HFFc6 (cell line): ENCODE results near the gene AKT3. TPM values are rescaled to one million over a fixed set of nuclear protein-coding genes. Genes with fewer than 3 reads are reported as not detected.
A peak's percentile ranks its signal among the peaks of the same experiment; 100 is the strongest.

Source experiments
- DNase-seq: peaks from one replicate; pipeline ENCODE4 v3.0.0-alpha.2; 2018
- H3K27ac Mint-ChIP-seq: 2 replicates; pipeline ENCODE4 v1.8.0; 2020; ENCODE audit warnings: mild to moderate bottlenecking, mixed read lengths
- H3K27me3 Mint-ChIP-seq: 2 replicates; pipeline ENCODE4 v1.8.0; 2021; ENCODE audit warnings: mild to moderate bottlenecking, moderate library complexity, mixed read lengths; ENCODE audit not compliant: insufficient read depth
- H3K36me3 Mint-ChIP-seq: 2 replicates; pipeline ENCODE4 v1.8.0; 2021; ENCODE audit warnings: low read depth, mixed read lengths
- H3K4me1 Mint-ChIP-seq: 2 replicates; pipeline ENCODE4 v1.8.0; 2020; ENCODE audit warnings: low read depth, mixed read lengths
- H3K4me3 Mint-ChIP-seq: 2 replicates; pipeline ENCODE4 v1.8.0; 2020; ENCODE audit warnings: mild to moderate bottlenecking, moderate library complexity, mixed read lengths
- H3K9me3 Mint-ChIP-seq: 2 replicates; pipeline ENCODE4 v1.8.0; 2020; ENCODE audit warnings: mild to moderate bottlenecking, mixed read lengths
- total RNA-seq, 6 experiments: library from RNA; stranded (reverse); fragmentation: NEBNext Ultra II Directional; extraction: Animal tissue kit (Norgen Biotek cat#: 25700); gene quantifications; 2 replicates in 1 of 6; 3 replicates in 5 of 6; pipeline ENCODE4 v1.2.3, GENCODE V29; 2021
- TF ChIP-seq, protein P1 (sequence below): fragments of 200-600 bp; sonication (generic); IDR thresholded peaks from 2 replicates; pipeline ENCODE4 v1.5.0; 2021; ENCODE audit warnings: antibody characterized with exemption, mild to moderate bottlenecking

Gene AKT3
- total RNA-seq, 6 experiments from 2014 or later, result 66.8 to 85.4 (median 75.1) TPM

DNA sequence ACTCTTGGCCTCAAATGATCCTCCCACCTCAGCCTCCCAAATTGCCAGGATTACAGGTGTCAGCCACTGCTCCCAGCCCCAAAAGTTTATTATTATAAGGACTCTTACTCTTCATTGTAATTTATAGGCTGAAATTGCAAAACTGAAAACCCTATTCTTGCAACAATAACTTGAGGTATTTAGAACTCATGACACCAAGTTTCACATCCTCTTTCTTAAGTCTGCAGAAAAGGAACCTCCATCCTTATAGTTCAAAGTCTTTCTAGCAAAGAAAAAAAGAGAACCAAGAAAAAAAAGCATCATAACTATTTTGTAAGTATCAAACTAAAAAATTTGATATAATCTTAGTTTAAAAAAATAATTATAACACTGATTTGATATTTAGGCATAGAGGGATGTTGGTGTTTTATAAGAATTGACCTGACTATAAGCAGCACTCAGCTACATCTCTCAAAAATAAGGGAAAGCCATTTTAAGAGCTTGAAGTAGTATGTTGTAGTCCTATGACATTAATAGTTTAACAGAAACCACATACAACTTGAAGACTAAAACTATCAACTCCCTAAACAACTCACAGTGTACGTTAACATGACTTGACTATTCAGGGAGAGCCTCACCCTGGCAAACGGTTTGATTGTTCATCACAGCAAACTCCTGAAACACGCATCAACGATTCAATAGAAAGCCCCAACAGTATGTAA is 122.4 kb downstream of the AKT3 start:
- H3K27ac Mint-ChIP-seq, result no peak overlapping the region
- no peaks in the 10 kb centered on the region; the same call in 1 of the 2 replicates for H3K27me3 Mint-ChIP-seq
- DNase-seq, result no peak
- no peak overlapping the region for H3K4me3 Mint-ChIP-seq
- peaks cover 59% of the 10 kb centered on the region for H3K4me1 Mint-ChIP-seq
- TF ChIP-seq, protein P1, sequence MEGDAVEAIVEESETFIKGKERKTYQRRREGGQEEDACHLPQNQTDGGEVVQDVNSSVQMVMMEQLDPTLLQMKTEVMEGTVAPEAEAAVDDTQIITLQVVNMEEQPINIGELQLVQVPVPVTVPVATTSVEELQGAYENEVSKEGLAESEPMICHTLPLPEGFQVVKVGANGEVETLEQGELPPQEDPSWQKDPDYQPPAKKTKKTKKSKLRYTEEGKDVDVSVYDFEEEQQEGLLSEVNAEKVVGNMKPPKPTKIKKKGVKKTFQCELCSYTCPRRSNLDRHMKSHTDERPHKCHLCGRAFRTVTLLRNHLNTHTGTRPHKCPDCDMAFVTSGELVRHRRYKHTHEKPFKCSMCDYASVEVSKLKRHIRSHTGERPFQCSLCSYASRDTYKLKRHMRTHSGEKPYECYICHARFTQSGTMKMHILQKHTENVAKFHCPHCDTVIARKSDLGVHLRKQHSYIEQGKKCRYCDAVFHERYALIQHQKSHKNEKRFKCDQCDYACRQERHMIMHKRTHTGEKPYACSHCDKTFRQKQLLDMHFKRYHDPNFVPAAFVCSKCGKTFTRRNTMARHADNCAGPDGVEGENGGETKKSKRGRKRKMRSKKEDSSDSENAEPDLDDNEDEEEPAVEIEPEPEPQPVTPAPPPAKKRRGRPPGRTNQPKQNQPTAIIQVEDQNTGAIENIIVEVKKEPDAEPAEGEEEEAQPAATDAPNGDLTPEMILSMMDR, result no peak
- no peaks in the 10 kb centered on the region for H3K9me3 Mint-ChIP-seq
- peaks cover 22% of the 10 kb centered on the region for H3K36me3 Mint-ChIP-seq

DNA sequence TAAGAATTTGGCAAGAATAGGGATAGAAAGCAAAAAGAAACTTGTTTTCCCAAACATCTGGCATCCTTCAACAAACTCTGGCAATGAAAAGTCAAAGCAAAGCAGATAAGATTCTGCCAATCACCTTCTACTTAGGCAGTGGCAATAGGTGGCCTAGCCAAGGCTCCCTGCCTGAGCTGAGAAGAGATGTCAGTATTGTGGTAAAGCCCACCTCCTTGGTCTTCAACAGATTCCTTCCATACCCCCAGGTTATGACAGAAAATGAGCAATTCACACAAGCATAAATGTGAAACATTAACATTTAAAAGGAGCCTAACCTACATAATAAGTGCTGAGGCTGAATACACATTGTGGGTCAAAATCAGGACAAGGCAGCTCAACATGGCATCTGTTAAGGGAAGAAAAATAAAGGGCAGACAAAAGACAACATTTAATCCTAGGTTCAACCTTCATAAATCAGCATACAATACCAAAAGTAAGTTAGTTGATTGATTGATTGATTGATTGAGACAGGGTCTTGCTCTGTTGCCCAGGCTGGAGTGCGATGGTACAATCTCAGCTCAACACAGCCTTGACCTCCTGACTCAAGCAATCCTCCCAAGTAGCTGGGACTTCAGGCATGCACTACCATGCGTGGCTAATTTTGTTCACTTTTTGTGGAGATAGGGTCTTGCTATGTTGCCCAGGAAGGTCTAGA is 123.1 kb downstream of the AKT3 start:
- Mint-ChIP-seq H3K4me1 (peaks cover 61% of the 10 kb centered on the region), H3K9me3 (no peaks in the 10 kb centered on the region)
- TF ChIP-seq, protein P1, result no peak

DNA sequence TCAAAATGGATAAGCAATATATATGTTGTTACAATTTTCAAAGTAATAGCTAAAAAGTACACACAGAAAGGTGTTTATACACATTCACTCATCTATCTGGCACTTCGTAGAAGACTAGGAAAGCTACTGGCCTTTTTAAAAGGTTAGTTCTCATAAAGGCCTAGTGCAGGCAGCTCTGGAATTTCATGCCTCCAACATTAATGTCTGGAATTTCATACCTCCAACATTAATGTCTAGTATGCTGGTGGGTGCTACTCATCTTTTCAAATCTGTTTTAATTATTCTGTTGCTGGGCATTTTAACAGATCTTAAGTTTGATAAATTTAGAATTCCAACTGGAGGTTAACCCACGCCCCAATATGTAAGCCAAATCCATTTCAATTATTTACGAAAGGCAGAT is 124.2 kb downstream of the AKT3 start:
- TF ChIP-seq, protein P1, result no peak
- H3K9me3 Mint-ChIP-seq, result no peaks in the 10 kb centered on the region
- peaks cover 25% of the 10 kb centered on the region for H3K36me3 Mint-ChIP-seq
- H3K27ac Mint-ChIP-seq, result peak overlapping the region; percentile 17
- DNase-seq, result no peak
- no peak overlapping the region for H3K4me3 Mint-ChIP-seq
- H3K4me1 Mint-ChIP-seq, result peaks cover 60% of the 10 kb centered on the region
- no peaks in the 10 kb centered on the region for H3K27me3 Mint-ChIP-seq

More for the DNA sequence above, 123.1 kb downstream of the AKT3 start:
- Mint-ChIP-seq H3K27me3 (no peaks in the 10 kb centered on the region; the same call in 1 of the 2 replicates), H3K27ac (no peak overlapping the region), H3K36me3 (peaks cover 22% of the 10 kb centered on the region), H3K4me3 (no peak overlapping the region)
- no peak for DNase-seq

DNA sequence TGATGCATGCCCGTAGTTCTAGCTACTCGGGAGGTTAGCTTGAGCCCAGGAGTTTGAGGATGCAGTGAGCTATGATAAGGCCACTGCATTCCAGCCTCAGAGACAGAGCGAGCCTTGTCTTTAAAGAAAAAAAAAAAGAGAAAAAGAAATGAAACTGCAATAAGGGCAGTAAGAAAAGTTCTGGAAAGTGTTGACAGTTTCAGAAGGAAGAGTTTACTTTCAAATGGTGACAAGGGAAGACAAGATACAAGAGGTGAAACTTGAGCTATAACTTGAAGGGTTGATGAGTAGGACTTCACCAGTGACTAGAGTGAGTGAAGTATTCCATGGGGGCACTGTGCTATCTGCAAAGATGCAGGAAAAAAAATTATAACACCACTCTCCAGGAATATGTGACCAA is 125.0 kb downstream of the AKT3 start:
- peaks cover 66% of the 10 kb centered on the region for H3K4me1 Mint-ChIP-seq
- H3K27ac Mint-ChIP-seq, result peak overlapping the region; percentile 9; the same call in 1 of the 2 replicates
- DNase-seq, result no peak
- TF ChIP-seq, protein P1, result no peak
- no peaks in the 10 kb centered on the region for H3K9me3 Mint-ChIP-seq
- H3K4me3 Mint-ChIP-seq, result no peak overlapping the region; the same call in 1 of the 2 replicates
- peaks cover 24% of the 10 kb centered on the region for H3K36me3 Mint-ChIP-seq
- no peaks in the 10 kb centered on the region for H3K27me3 Mint-ChIP-seq

DNA sequence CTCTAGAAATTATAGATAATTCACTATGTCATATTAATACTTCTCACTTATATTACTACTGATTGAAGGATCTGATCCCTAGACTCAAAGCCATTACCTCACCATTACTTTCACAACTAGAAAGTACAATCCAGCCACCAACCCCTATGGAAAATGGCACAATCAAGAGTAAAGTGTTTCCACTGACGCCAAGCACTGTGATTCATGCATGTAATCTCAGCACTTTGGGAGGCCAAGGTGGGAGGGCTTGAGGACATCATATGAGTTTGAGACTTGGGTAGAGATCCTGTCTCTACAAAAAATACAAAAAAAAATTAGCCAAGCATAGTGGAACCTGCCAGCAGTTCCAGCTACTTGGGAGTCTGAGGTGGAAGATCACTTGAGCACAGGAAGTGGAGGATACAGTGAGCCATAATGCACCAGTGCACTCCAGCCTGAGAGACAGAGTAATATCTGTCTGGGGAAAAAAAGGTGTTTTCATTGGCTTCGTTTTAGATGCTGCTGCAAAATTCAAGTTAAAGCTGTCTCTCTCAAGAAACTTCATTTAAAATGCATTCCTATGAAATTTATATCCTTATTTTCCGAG is 126.5 kb downstream of the AKT3 start:
- Mint-ChIP-seq H3K4me3 (no peak overlapping the region), H3K4me1 (peaks cover 81% of the 10 kb centered on the region), H3K36me3 (peaks cover 24% of the 10 kb centered on the region), H3K9me3 (no peaks in the 10 kb centered on the region), H3K27me3 (no peaks in the 10 kb centered on the region), H3K27ac (peak overlapping the region; percentile 31; the same call in 1 of the 2 replicates)
- no peak for DNase-seq
- TF ChIP-seq, protein P1, result no peak
